Liver (tissue), 3 donors: Measurements from ENCODE around the gene DRGX.

Source experiments
- ATF3 ChIP-seq: IDR thresholded peaks from 2 replicates; pipeline ENCODE4 v1.6.1; 2016; ENCODE audit warnings: antibody characterized with exemption
- CTCF ChIP-seq: fragments of 150-350 bp; IDR thresholded peaks from 2 replicates; pipeline ENCODE4 v1.5.1; 2017; ENCODE audit warnings: improper control_type of control experiment, low read depth, low read length; ENCODE audit not compliant: missing input control
- GABPA ChIP-seq, 2 donors: IDR thresholded peaks in 1 of 2; conservative IDR thresholded peaks in 1 of 2; 2 replicates each; pipeline ENCODE4 v1.6.1; 2016; ENCODE audit warnings: antibody characterized with exemption in 2 of 2, mild to moderate bottlenecking in 1 of 2, moderate library complexity in 1 of 2
- HNF4A ChIP-seq, 2 donors: conservative IDR thresholded peaks; 2 replicates each; pipeline ENCODE4 v1.6.1; 2016; ENCODE audit warnings: antibody characterized with exemption in 2 of 2, mild to moderate bottlenecking in 2 of 2
- JUND ChIP-seq, 2 donors: IDR thresholded peaks; 2 replicates each; pipeline ENCODE4 v1.6.1; 2016; ENCODE audit warnings: antibody characterized with exemption in 2 of 2
- MAX ChIP-seq: IDR thresholded peaks from 2 replicates; pipeline ENCODE4 v1.6.1; 2016; ENCODE audit warnings: antibody characterized with exemption
- RAD21 ChIP-seq, 2 donors: IDR thresholded peaks; 2 replicates each; pipeline ENCODE4 v1.6.1; 2016; ENCODE audit warnings: antibody characterized with exemption in 2 of 2, mild to moderate bottlenecking in 2 of 2
- REST ChIP-seq: IDR thresholded peaks from 2 replicates; pipeline ENCODE4 v1.6.1; 2016; ENCODE audit warnings: antibody characterized with exemption, mild to moderate bottlenecking
- RXRA ChIP-seq, 2 donors: IDR thresholded peaks; 2 replicates each; pipeline ENCODE4 v1.6.1; 2017 to 2018; ENCODE audit warnings: antibody characterized with exemption in 2 of 2, mild to moderate bottlenecking in 1 of 2
- TAF1 ChIP-seq: conservative IDR thresholded peaks from 2 replicates; pipeline ENCODE4 v1.6.1; 2016; ENCODE audit warnings: antibody characterized with exemption, mild to moderate bottlenecking
- YY1 ChIP-seq: IDR thresholded peaks from 2 replicates; pipeline ENCODE4 v1.6.1; 2016; ENCODE audit warnings: antibody characterized with exemption, mild to moderate bottlenecking
- ZBTB33 ChIP-seq: IDR thresholded peaks from 2 replicates; pipeline ENCODE4 v1.6.1; 2016; ENCODE audit warnings: antibody characterized with exemption
- donor health status: healthy.
- donor health status: healthy.

- TF ChIP-seq CTCF = no peak
- no peak for TF ChIP-seq ATF3
- no peak for TF ChIP-seq MAX
- TF ChIP-seq ZBTB33 = no peak
- no peak for TF ChIP-seq YY1
- TF ChIP-seq RAD21 (IDR thresholded peaks at IDR 0.05) = no peak
- TF ChIP-seq RXRA (IDR thresholded peaks at IDR 0.05) = no peak
- no peak for TF ChIP-seq TAF1
- TF ChIP-seq JUND (IDR thresholded peaks at IDR 0.05) = no peak
- no peak for TF ChIP-seq REST
- no peak for TF ChIP-seq HNF4A (conservative IDR thresholded peaks at IDR 0.05)
- TF ChIP-seq GABPA (IDR thresholded peaks at IDR 0.05 in 1 of 2, conservative IDR thresholded peaks at IDR 0.05 in 1 of 2) = no peak
Measured at GRCh38 chr10:49383853-49384252, 12.0 kb downstream of the DRGX start.
